ENCODE data around the gene OR2AG2.

DNA sequence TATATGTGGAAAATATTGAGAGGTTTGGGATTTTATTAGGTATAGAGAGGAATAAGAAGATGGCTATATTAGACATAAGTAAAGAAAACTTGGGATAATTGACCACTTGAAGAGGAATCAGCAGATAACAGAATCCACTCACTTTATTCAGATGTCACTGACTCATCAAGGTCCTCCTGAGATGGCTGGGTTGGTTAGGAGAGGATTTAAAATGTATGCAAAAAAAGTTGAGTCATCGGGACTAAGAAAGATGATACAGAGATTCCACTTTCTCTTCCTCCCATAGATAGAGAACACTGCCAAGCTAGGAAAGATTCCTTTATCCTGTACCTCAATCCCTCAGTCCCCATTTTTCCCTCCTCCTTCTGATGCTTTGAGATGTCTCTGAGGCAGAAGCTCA, 27.6 kb upstream of the OR2AG2 start, which contains the start of gene OR6A2:
- no peak for TF ChIP-seq EZH2phosphoT487 (IDR thresholded peaks at IDR 0.05; ENCODE audit: borderline replicate concordance, low read length)
- TF ChIP-seq, protein P1, sequence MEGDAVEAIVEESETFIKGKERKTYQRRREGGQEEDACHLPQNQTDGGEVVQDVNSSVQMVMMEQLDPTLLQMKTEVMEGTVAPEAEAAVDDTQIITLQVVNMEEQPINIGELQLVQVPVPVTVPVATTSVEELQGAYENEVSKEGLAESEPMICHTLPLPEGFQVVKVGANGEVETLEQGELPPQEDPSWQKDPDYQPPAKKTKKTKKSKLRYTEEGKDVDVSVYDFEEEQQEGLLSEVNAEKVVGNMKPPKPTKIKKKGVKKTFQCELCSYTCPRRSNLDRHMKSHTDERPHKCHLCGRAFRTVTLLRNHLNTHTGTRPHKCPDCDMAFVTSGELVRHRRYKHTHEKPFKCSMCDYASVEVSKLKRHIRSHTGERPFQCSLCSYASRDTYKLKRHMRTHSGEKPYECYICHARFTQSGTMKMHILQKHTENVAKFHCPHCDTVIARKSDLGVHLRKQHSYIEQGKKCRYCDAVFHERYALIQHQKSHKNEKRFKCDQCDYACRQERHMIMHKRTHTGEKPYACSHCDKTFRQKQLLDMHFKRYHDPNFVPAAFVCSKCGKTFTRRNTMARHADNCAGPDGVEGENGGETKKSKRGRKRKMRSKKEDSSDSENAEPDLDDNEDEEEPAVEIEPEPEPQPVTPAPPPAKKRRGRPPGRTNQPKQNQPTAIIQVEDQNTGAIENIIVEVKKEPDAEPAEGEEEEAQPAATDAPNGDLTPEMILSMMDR (IDR thresholded peaks at IDR 0.05; ENCODE audit: low read depth, low read length, poor library complexity, severe bottlenecking) = no peak
